ENCODE measurements around the gene PTPRO.
A peak's percentile ranks its signal among the peaks of the same experiment; 100 is the strongest.

The PTPRO gene

GRCh38 chr12:15322164-15323061 is at the start of gene PTPRO:
PTPRO (plus strand) TSS chr12:15322508.
- peaks cover 4% of the 10 kb centered on the region; the same call in 1 of the 2 replicates for H3K4me1 ChIP-seq (ENCODE audit: control insufficient read depth, insufficient read depth, low read length)
- H3K36me3 ChIP-seq (ENCODE audit: control insufficient read depth, insufficient read depth, low read length) = no peaks in the 10 kb centered on the region
- H3K27me3 ChIP-seq (ENCODE audit: control insufficient read depth, insufficient read depth, low read length) = peaks cover 72% of the 10 kb centered on the region
- H3K27ac ChIP-seq (ENCODE audit: low read depth, low read length) = no peak within 1 kb of the TSS
- H3K9me3 ChIP-seq (ENCODE audit: control insufficient read depth, insufficient read depth, low read depth, low read length) = no peaks in the 10 kb centered on the region
- peak within 1 kb of the TSS; percentile 74 for H3K4me3 ChIP-seq (ENCODE audit: low read depth, low read length)
- peak within 1 kb of the TSS; percentile 46 for H3K9ac ChIP-seq (ENCODE audit: low read length)

GRCh38 chr12:15273896-15274295 is 48.4 kb upstream of the PTPRO start:
- Histone ChIP-seq H3K4me1 (ENCODE audit: control insufficient read depth, insufficient read depth, low read length) (no peaks in the 10 kb centered on the region), H3K36me3 (ENCODE audit: control insufficient read depth, insufficient read depth, low read length) (no peaks in the 10 kb centered on the region), H3K27ac (ENCODE audit: low read depth, low read length) (no peak overlapping the region), H3K9ac (ENCODE audit: low read length) (no peak overlapping the region), H3K9me3 (ENCODE audit: control insufficient read depth, insufficient read depth, low read depth, low read length) (no peaks in the 10 kb centered on the region), H3K4me3 (ENCODE audit: low read depth, low read length) (no peak overlapping the region), H3K27me3 (ENCODE audit: control insufficient read depth, insufficient read depth, low read length) (no peaks in the 10 kb centered on the region)

- H3K36me3 ChIP-seq (ENCODE audit: control insufficient read depth, insufficient read depth, low read length) = no peaks in the 10 kb centered on the region
- no peak overlapping the region for H3K9ac ChIP-seq (ENCODE audit: low read length)
- H3K4me3 ChIP-seq (ENCODE audit: low read depth, low read length) = no peak overlapping the region
- no peaks in the 10 kb centered on the region for H3K9me3 ChIP-seq (ENCODE audit: control insufficient read depth, insufficient read depth, low read depth, low read length)
- H3K27me3 ChIP-seq (ENCODE audit: control insufficient read depth, insufficient read depth, low read length) = no peaks in the 10 kb centered on the region
- no peak overlapping the region for H3K27ac ChIP-seq (ENCODE audit: low read depth, low read length)
- H3K4me1 ChIP-seq (ENCODE audit: control insufficient read depth, insufficient read depth, low read length) = no peaks in the 10 kb centered on the region
These were observed 47.7 kb upstream of the PTPRO start for GRCh38 chr12:15274561-15274967.

- Histone ChIP-seq H3K27ac (ENCODE audit: low read depth, low read length) (no peak overlapping the region), H3K27me3 (ENCODE audit: control insufficient read depth, insufficient read depth, low read length) (no peaks in the 10 kb centered on the region), H3K9ac (ENCODE audit: low read length) (no peak overlapping the region), H3K4me1 (ENCODE audit: control insufficient read depth, insufficient read depth, low read length) (no peaks in the 10 kb centered on the region), H3K9me3 (ENCODE audit: control insufficient read depth, insufficient read depth, low read depth, low read length) (no peaks in the 10 kb centered on the region), H3K4me3 (ENCODE audit: low read depth, low read length) (no peak overlapping the region), H3K36me3 (ENCODE audit: control insufficient read depth, insufficient read depth, low read length) (no peaks in the 10 kb centered on the region)
These were observed 46.1 kb upstream of the PTPRO start for GRCh38 chr12:15276088-15276698.

- H3K36me3 ChIP-seq (ENCODE audit: control insufficient read depth, insufficient read depth, low read length) = no peaks in the 10 kb centered on the region
- H3K9me3 ChIP-seq (ENCODE audit: control insufficient read depth, insufficient read depth, low read depth, low read length) = no peaks in the 10 kb centered on the region
- H3K4me3 ChIP-seq (ENCODE audit: low read depth, low read length) = no peak overlapping the region
- H3K9ac ChIP-seq (ENCODE audit: low read length) = no peak overlapping the region
- no peaks in the 10 kb centered on the region for H3K27me3 ChIP-seq (ENCODE audit: control insufficient read depth, insufficient read depth, low read length)
- no peak overlapping the region for H3K27ac ChIP-seq (ENCODE audit: low read depth, low read length)
- H3K4me1 ChIP-seq (ENCODE audit: control insufficient read depth, insufficient read depth, low read length) = no peaks in the 10 kb centered on the region
These were observed 43.3 kb upstream of the PTPRO start for GRCh38 chr12:15278816-15279658.

GRCh38 chr12:15280930-15281329 is 41.4 kb upstream of the PTPRO start:
- Histone ChIP-seq H3K9ac (ENCODE audit: low read length) (no peak overlapping the region), H3K4me1 (ENCODE audit: control insufficient read depth, insufficient read depth, low read length) (no peaks in the 10 kb centered on the region), H3K4me3 (ENCODE audit: low read depth, low read length) (no peak overlapping the region), H3K9me3 (ENCODE audit: control insufficient read depth, insufficient read depth, low read depth, low read length) (no peaks in the 10 kb centered on the region), H3K27ac (ENCODE audit: low read depth, low read length) (no peak overlapping the region), H3K36me3 (ENCODE audit: control insufficient read depth, insufficient read depth, low read length) (no peaks in the 10 kb centered on the region), H3K27me3 (ENCODE audit: control insufficient read depth, insufficient read depth, low read length) (no peaks in the 10 kb centered on the region)

- H3K27me3 ChIP-seq (ENCODE audit: control insufficient read depth, insufficient read depth, low read length) = no peaks in the 10 kb centered on the region
- no peaks in the 10 kb centered on the region for H3K4me1 ChIP-seq (ENCODE audit: control insufficient read depth, insufficient read depth, low read length)
- no peak overlapping the region for H3K9ac ChIP-seq (ENCODE audit: low read length)
- no peaks in the 10 kb centered on the region for H3K36me3 ChIP-seq (ENCODE audit: control insufficient read depth, insufficient read depth, low read length)
- no peak overlapping the region for H3K27ac ChIP-seq (ENCODE audit: low read depth, low read length)
- no peak overlapping the region for H3K4me3 ChIP-seq (ENCODE audit: low read depth, low read length)
- H3K9me3 ChIP-seq (ENCODE audit: control insufficient read depth, insufficient read depth, low read depth, low read length) = no peaks in the 10 kb centered on the region
These were observed 33.1 kb upstream of the PTPRO start for GRCh38 chr12:15289192-15289591.

- H3K27me3 ChIP-seq (ENCODE audit: control insufficient read depth, insufficient read depth, low read length) = no peaks in the 10 kb centered on the region
- H3K27ac ChIP-seq (ENCODE audit: low read depth, low read length) = no peak overlapping the region
- no peak overlapping the region for H3K4me3 ChIP-seq (ENCODE audit: low read depth, low read length)
- peaks cover 3% of the 10 kb centered on the region; the same call in 1 of the 2 replicates for H3K9me3 ChIP-seq (ENCODE audit: control insufficient read depth, insufficient read depth, low read depth, low read length)
- no peaks in the 10 kb centered on the region for H3K4me1 ChIP-seq (ENCODE audit: control insufficient read depth, insufficient read depth, low read length)
- H3K9ac ChIP-seq (ENCODE audit: low read length) = no peak overlapping the region
- H3K36me3 ChIP-seq (ENCODE audit: control insufficient read depth, insufficient read depth, low read length) = no peaks in the 10 kb centered on the region
These were observed 28.6 kb upstream of the PTPRO start for GRCh38 chr12:15293731-15294130.

GRCh38 chr12:15299947-15300346 is 22.4 kb upstream of the PTPRO start:
- Histone ChIP-seq H3K4me3 (ENCODE audit: low read depth, low read length) (no peak overlapping the region), H3K4me1 (ENCODE audit: control insufficient read depth, insufficient read depth, low read length) (no peaks in the 10 kb centered on the region), H3K27me3 (ENCODE audit: control insufficient read depth, insufficient read depth, low read length) (no peaks in the 10 kb centered on the region), H3K36me3 (ENCODE audit: control insufficient read depth, insufficient read depth, low read length) (no peaks in the 10 kb centered on the region), H3K9ac (ENCODE audit: low read length) (no peak overlapping the region), H3K9me3 (ENCODE audit: control insufficient read depth, insufficient read depth, low read depth, low read length) (peaks cover 22% of the 10 kb centered on the region), H3K27ac (ENCODE audit: low read depth, low read length) (no peak overlapping the region)

- Histone ChIP-seq H3K9me3 (ENCODE audit: control insufficient read depth, insufficient read depth, low read depth, low read length) (peaks cover 13% of the 10 kb centered on the region), H3K27ac (ENCODE audit: low read depth, low read length) (no peak overlapping the region), H3K27me3 (ENCODE audit: control insufficient read depth, insufficient read depth, low read length) (no peaks in the 10 kb centered on the region), H3K9ac (ENCODE audit: low read length) (no peak overlapping the region), H3K4me3 (ENCODE audit: low read depth, low read length) (no peak overlapping the region), H3K4me1 (ENCODE audit: control insufficient read depth, insufficient read depth, low read length) (no peaks in the 10 kb centered on the region), H3K36me3 (ENCODE audit: control insufficient read depth, insufficient read depth, low read length) (no peaks in the 10 kb centered on the region)
These were observed 18.0 kb upstream of the PTPRO start for GRCh38 chr12:15304296-15304695.

GRCh38 chr12:15306605-15307004 is 15.7 kb upstream of the PTPRO start:
- no peaks in the 10 kb centered on the region for H3K9me3 ChIP-seq (ENCODE audit: control insufficient read depth, insufficient read depth, low read depth, low read length)
- H3K9ac ChIP-seq (ENCODE audit: low read length) = no peak overlapping the region
- H3K27ac ChIP-seq (ENCODE audit: low read depth, low read length) = no peak overlapping the region
- H3K36me3 ChIP-seq (ENCODE audit: control insufficient read depth, insufficient read depth, low read length) = no peaks in the 10 kb centered on the region
- no peaks in the 10 kb centered on the region for H3K4me1 ChIP-seq (ENCODE audit: control insufficient read depth, insufficient read depth, low read length)
- H3K4me3 ChIP-seq (ENCODE audit: low read depth, low read length) = no peak overlapping the region
- H3K27me3 ChIP-seq (ENCODE audit: control insufficient read depth, insufficient read depth, low read length) = no peaks in the 10 kb centered on the region
